HG03135 (cell line): ENCODE data around the gene PLS1.

Experiments
- ATAC-seq: cut with Tn5 transposase; IDR thresholded peaks from one replicate; pipeline ENCODE4 v1.9.1; 2021; ENCODE audit warnings: mild to moderate bottlenecking, moderate library complexity; ENCODE audit not compliant: unreplicated experiment

PLS1 gene

GRCh38 chr3:142636050-142636449 lies 39.9 kb downstream of the PLS1 start:
- ATAC-seq = no peak

GRCh38 chr3:142636664-142637063 lies 40.5 kb downstream of the PLS1 start:
- no peak for ATAC-seq

- ATAC-seq = no peak
Observed at GRCh38 chr3:142638291-142638690, 42.1 kb downstream of the PLS1 start.

- ATAC-seq = no peak
Observed at GRCh38 chr3:142641504-142641903, 45.3 kb downstream of the PLS1 start.

GRCh38 chr3:142642956-142643355 lies 46.8 kb downstream of the PLS1 start:
- no peak for ATAC-seq

- no peak for ATAC-seq
Observed at GRCh38 chr3:142644502-142644901, 48.3 kb downstream of the PLS1 start.

GRCh38 chr3:142645236-142645793 lies 49.1 kb downstream of the PLS1 start:
- no peak for ATAC-seq

- no peak for ATAC-seq
Observed at GRCh38 chr3:142646020-142646785, 50.0 kb downstream of the PLS1 start.

GRCh38 chr3:142647856-142648255 lies 51.7 kb downstream of the PLS1 start:
- ATAC-seq = no peak

- no peak for ATAC-seq
Observed at GRCh38 chr3:142648950-142649349, 52.8 kb downstream of the PLS1 start.

GRCh38 chr3:142650001-142650693 lies 54.0 kb downstream of the PLS1 start:
- no peak for ATAC-seq

GRCh38 chr3:142651711-142652110 lies 55.5 kb downstream of the PLS1 start:
- ATAC-seq = no peak

- no peak for ATAC-seq
Observed at GRCh38 chr3:142652826-142653292, 56.7 kb downstream of the PLS1 start.

- ATAC-seq = no peak
Observed at GRCh38 chr3:142656575-142656974, 60.4 kb downstream of the PLS1 start.

- ATAC-seq = no peak
Observed at GRCh38 chr3:142657033-142657432, 60.8 kb downstream of the PLS1 start.

- no peak for ATAC-seq
Observed at GRCh38 chr3:142660383-142660782, 64.2 kb downstream of the PLS1 start.

GRCh38 chr3:142660893-142661292 lies 64.7 kb downstream of the PLS1 start:
- no peak for ATAC-seq

GRCh38 chr3:142663865-142664264 lies 67.7 kb downstream of the PLS1 start:
- no peak for ATAC-seq

- ATAC-seq = no peak
Observed at GRCh38 chr3:142664311-142664710, 68.1 kb downstream of the PLS1 start.

GRCh38 chr3:142664819-142665218 lies 68.6 kb downstream of the PLS1 start:
- no peak for ATAC-seq

GRCh38 chr3:142670120-142670519 lies 73.9 kb downstream of the PLS1 start:
- ATAC-seq = no peak

- no peak for ATAC-seq
Observed at GRCh38 chr3:142676151-142676550, 80.0 kb downstream of the PLS1 start.
